Vagina (tissue), 2 donors: ENCODE data around the gene RNASE13.

Experiments
- CTCF ChIP-seq, 3 experiments: fragments of 450-650 bp in 2 of 3; fragments of 200-600 bp in 1 of 3; sonication (generic) in 1 of 3; IDR thresholded peaks; one replicate each; pipeline ENCODE4 v1.5.1; 2017 to 2019; ENCODE audit warnings: antibody characterized with exemption in 3 of 3, mild to moderate bottlenecking in 2 of 3, moderate library complexity in 2 of 3
- POLR2A ChIP-seq, 2 donors: fragments of 450-650 bp; IDR thresholded peaks; one replicate each; pipeline ENCODE4 v1.6.1; 2017; ENCODE audit warnings: antibody characterized with exemption in 2 of 2, mild to moderate bottlenecking in 2 of 2, moderate library complexity in 2 of 2

- no peak for TF ChIP-seq CTCF (IDR thresholded peaks at IDR 0.05)
- TF ChIP-seq POLR2A (IDR thresholded peaks at IDR 0.05), result no peak
Measured at GRCh38 chr14:21066882-21067502, 32.4 kb upstream of the RNASE13 start.
